Epithelial cell of esophagus (primary cell): Measurements from ENCODE around the gene HELZ.

Experiments used
- DNase-seq: peaks from one replicate; pipeline ENCODE4 v3.0.0; 2010; ENCODE audit warnings: low read depth
- H3K4me3 ChIP-seq: 2 replicates; pipeline ENCODE4 v1.5.1; 2011; ENCODE audit warnings: mild to moderate bottlenecking, low read length, control low read depth
- TF ChIP-seq, protein P1 (sequence below): IDR thresholded peaks from 2 replicates; pipeline ENCODE4 v1.5.1; 2011; ENCODE audit warnings: low read depth, mild to moderate bottlenecking, low read length, control low read depth, inconsistent platforms; ENCODE audit not compliant: insufficient read depth; ENCODE audit errors: missing control alignments

Gene HELZ

DNA sequence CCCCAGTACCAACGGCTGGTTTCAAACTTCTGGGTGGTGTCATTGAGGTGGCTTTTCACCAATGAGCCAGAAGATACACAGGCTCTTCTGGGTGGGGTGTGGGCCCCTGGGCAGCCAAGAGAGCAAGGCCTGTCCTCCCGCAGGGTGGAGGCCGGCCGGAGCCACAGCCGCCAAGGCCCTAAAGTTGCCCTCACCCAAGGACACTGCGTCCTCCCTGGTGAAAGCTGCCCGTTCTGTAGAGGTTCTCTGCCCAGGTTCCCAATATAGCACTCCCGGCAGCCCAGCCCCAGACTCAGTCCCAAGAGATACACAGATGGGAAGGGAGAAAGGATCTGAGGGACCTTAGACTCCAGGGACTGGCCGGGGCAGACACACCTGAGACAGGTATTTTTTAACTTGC lies 211.4 kb downstream of the HELZ start:
- no peak overlapping the region for H3K4me3 ChIP-seq
- TF ChIP-seq, protein P1, sequence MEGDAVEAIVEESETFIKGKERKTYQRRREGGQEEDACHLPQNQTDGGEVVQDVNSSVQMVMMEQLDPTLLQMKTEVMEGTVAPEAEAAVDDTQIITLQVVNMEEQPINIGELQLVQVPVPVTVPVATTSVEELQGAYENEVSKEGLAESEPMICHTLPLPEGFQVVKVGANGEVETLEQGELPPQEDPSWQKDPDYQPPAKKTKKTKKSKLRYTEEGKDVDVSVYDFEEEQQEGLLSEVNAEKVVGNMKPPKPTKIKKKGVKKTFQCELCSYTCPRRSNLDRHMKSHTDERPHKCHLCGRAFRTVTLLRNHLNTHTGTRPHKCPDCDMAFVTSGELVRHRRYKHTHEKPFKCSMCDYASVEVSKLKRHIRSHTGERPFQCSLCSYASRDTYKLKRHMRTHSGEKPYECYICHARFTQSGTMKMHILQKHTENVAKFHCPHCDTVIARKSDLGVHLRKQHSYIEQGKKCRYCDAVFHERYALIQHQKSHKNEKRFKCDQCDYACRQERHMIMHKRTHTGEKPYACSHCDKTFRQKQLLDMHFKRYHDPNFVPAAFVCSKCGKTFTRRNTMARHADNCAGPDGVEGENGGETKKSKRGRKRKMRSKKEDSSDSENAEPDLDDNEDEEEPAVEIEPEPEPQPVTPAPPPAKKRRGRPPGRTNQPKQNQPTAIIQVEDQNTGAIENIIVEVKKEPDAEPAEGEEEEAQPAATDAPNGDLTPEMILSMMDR: no peak

DNA sequence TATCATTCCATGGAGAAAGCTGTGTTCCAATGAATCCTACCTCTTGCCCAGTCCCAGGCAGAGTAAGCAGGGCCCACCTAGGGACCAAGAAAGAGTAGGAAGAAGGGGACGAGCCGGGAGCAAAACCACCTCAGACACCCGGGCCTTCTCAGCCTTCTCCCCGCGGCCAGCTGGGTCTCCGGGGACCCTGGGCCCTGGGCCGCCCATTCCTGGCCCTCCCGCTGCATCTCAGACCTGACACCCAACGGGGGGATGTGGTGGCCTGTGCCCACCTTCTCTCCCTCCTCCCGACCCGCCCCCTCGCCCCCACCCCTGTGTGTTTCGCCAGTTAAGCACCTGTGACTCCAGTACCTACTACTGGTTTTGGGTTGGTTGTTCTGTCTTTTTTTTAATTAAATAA lies 212.0 kb downstream of the HELZ start:
- TF ChIP-seq, protein P1: no peak
- DNase-seq: no peak
- no peak overlapping the region for H3K4me3 ChIP-seq

More for the DNA sequence above, 211.4 kb downstream of the HELZ start:
- DNase-seq: no peak

DNA sequence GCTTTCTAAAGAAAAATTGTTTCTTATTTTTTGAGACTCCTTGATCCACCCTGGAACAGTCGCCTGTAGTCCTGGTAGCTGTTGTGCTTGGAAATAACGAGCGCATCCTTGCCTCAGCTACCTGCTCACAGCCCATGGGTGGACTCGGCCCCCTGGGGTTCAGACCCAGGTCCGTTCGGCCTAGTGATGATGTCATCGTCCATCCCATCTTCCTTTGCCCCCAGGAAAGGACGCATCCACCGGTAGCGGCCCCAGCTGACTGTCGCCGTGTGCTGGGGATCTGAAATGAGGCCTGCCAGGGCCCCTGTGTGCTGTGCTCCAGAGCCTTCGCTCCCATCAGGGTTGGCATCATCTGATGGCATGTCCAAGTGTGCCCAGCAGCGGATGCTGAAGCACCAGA lies 212.6 kb downstream of the HELZ start:
- DNase-seq: no peak
- TF ChIP-seq, protein P1: no peak
- no peak overlapping the region for H3K4me3 ChIP-seq

DNA sequence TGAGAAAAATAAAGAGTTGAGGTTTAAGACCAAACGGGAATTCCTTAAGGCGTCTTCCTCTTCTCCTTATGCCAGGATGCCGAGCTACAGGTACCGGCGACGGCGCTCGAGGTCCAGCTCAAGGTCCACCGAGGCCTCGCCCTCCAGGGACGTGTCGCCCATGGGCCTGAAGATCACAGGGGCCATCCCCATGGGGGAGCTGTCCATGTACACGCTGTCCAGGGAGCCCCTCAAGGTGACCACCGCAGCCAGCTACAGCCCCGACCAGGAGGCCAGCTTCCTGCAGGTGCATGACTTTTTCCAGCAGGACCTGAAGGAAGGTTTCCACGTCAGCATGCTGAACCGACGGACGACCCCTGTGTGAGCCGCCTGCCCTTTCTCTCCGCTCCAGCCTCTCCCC lies 214.4 kb downstream of the HELZ start:
- DNase-seq: no peak
- TF ChIP-seq, protein P1: no peak
- H3K4me3 ChIP-seq: no peak overlapping the region

DNA sequence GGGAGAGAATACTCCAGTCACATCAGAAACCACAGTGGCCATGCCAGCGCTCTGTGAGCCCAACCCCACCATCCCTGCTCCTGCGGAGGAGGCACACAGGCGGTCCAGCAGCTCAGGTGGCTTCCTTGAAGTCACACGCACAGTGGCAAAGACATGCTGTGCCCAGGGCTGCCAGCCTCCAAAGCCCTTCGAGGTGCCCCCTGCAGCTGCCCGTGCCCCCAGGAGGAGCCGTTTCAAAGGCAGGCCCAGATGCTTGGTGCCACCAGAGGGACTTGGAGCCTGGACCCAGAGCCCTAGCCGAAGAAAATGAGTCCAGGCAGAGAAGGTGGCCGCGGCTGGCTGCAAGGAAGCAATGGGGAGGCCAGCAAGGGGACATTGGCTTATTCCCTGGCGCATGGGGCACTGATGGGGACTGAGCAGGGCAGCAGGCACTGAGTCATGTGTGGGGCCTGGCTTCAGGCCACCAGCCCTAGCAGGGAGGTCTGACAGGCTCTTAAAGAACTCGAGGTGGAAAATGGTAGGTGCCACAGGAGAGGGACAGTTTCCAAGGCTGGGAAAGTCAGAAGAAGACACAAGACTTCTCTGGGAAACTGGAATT lies 217.9 kb downstream of the HELZ start:
- DNase-seq: peak; percentile 5
- TF ChIP-seq, protein P1: no peak
- H3K4me3 ChIP-seq: no peak overlapping the region

DNA sequence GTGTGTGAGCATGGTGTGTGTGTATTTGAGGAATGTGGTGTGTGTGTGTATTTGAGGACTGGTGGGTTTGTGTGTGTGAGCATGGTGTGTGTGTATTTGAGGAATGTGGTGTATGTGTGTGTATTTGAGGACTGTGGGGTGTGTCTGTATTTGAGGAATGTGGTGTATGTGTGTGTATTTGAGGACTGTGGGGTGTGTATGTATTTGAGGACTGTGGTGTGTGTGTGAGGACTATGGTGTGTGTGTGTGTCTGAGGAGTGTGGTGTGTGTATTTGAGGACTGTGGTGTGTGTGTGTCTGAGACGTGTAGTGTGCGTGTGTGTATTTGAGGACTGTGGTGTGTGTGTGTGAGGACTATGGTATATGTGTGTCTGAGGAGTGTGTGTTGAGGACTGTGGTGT lies 218.7 kb downstream of the HELZ start:
- DNase-seq: no peak
- TF ChIP-seq, protein P1: no peak
- H3K4me3 ChIP-seq: no peak overlapping the region

DNA sequence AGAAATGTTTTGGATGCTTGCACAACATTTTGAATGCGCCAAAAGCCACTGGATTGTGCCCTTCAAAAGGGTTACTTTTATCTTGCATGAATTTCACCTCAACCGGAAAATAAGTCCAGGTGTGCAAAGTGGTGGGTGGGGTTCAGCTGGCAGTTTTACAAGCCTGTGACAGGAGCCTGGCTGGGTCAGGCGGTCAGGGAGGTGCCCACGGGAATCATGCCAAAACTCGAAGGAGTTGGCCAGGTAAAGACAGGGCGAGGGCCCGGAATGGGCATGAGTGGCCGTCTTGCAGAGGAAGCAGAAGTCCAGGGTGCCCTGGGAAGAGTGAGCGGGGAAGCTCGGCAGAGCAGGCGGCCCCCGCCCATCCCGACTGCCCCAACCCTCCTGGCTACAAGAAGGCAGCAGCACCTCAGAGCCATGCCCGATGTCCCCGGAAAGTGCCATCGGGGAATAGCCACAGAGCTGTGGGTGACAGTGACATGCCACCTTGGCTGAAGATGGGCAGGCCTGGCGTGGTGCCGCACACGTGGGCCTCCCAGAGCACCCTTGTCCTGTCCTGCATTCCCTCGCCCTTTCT lies 219.7 kb downstream of the HELZ start:
- TF ChIP-seq, protein P1: no peak
- no peak overlapping the region for H3K4me3 ChIP-seq
- DNase-seq: no peak
